EL (cell line): ENCODE data around the gene AKAP10.
"Not testable (repeated sequence)": the region's sequence is repeated elsewhere in the genome, so short reads cannot be mapped to it uniquely, and the experiment has no call there.

Experiments
- DNase-seq: peaks from one replicate; pipeline ENCODE4 v3.0.0-alpha.2; 2016

The AKAP10 gene

DNA sequence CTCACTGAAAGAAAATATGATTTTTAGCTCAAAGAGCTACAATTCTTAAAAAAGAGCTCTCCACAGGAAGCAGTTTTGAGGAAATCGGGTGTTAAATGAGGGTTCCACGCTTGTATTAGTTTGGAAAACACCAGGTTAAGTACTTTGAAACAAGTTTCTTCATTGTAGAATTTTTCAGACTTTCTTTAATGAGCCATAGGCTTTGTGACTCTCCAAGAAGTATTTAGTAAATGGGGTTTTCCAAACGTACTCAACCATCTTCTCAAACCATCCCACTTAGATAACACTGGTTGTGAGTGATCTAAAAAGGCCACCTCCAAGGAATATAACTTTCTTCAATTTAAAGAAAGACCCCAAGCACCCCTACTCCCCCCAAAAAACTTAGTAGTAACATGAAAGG lies 112.6 kb downstream of the AKAP10 start:
- no peak for DNase-seq

DNA sequence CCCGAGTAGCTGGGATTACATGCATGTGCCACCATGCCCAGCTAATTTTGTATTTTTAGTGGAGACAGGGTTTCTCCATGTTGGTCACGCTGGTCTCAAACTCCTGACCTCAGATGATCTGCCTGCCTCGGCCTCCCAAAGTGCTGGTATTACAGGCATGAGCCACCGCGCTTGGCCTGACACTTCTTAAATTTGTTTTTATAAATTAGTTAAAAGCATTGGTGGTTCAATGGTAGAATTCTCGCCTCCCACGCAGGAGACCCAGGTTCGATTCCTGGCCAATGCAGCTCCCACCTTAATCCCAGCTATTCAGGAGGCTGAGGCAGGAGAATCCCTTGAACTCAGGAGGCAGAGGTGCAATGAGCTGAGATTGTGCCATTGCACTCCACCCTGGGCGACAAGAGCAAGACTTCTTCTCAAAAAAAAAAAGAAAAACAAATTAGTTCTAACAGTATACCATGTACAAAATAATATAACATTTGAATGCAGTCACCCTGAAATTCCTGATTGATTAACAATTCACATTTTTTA lies 116.9 kb downstream of the AKAP10 start:
- not testable (repeated sequence) for DNase-seq

GRCh38 chr17:19857640-19858039 lies 120.0 kb downstream of the AKAP10 start:
- DNase-seq = no peak
